Heart left ventricle (tissue), 16 donors: ENCODE data around the gene ARHGAP18. TPM values are rescaled to one million over a fixed set of nuclear protein-coding genes. Genes with fewer than 3 reads are reported as not detected.

Experiments used
- ATAC-seq, 4 donors: fragments of 200-7000 bp; cut with Tn5 transposase; one replicate each; pipeline ENCODE4 v1.9.1; 2020 to 2022; ENCODE audit warnings: moderate library complexity in 4 of 4, mild to moderate bottlenecking in 3 of 4, moderate number of reproducible peaks in 1 of 4
- DNase-seq, 5 donors: peaks; one replicate each; pipeline ENCODE4 v3.0.0-alpha.2; 2020
- H3K27ac ChIP-seq, 12 donors: fragments of 200-600 bp; sonication (generic) in 4 of 12; one replicate each; pipeline versions ENCODE4 v1.5.0 to v1.8.0; 2016 to 2022; ENCODE audit warnings: mild to moderate bottlenecking in 2 of 12
- H3K27me3 ChIP-seq, 9 donors: fragments of 200-600 bp; sonication (generic) in 2 of 9; one replicate each; pipeline versions ENCODE4 v1.5.1 to v1.8.0; 2016 to 2022; ENCODE audit warnings: mild to moderate bottlenecking in 3 of 9
- H3K36me3 ChIP-seq, 9 donors: fragments of 200-600 bp; sonication (generic) in 2 of 9; one replicate each; pipeline versions ENCODE4 v1.5.0 to v1.8.0; 2018 to 2022; ENCODE audit warnings: mild to moderate bottlenecking in 2 of 9
- H3K4me1 ChIP-seq, 12 donors: fragments of 200-600 bp; sonication (generic) in 4 of 12; one replicate each; pipeline versions ENCODE4 v1.5.0 to v1.8.0; 2016 to 2022; ENCODE audit warnings: mild to moderate bottlenecking in 3 of 12
- H3K4me3 ChIP-seq, 12 donors: fragments of 200-600 bp; sonication (generic) in 4 of 12; one replicate each; pipeline versions ENCODE4 v1.5.0 to v1.8.0; 2017 to 2022; ENCODE audit warnings: mild to moderate bottlenecking in 9 of 12, moderate library complexity in 4 of 12
- H3K9me3 ChIP-seq, 12 donors: fragments of 200-600 bp; sonication (generic) in 4 of 12; one replicate each; pipeline versions ENCODE4 v1.5.0 to v1.8.0; 2016 to 2022; ENCODE audit warnings: mild to moderate bottlenecking in 1 of 12
- CTCF ChIP-seq, 12 donors: fragments of 200-600 bp; sonication (generic) in 4 of 12; IDR thresholded peaks; one replicate each; pipeline versions ENCODE4 v1.5.0 to v1.8.0; 2018 to 2022; ENCODE audit warnings: antibody characterized with exemption in 12 of 12, mild to moderate bottlenecking in 5 of 12
- POLR2A ChIP-seq, 2 donors: fragments of 450-650 bp; IDR thresholded peaks; one replicate each; pipeline ENCODE4 v1.6.1; 2017; ENCODE audit warnings: antibody characterized with exemption in 2 of 2, mild to moderate bottlenecking in 2 of 2, moderate library complexity in 2 of 2
- WGBS, 4 donors: extraction: QIAGEN DNeasy Blood & Tissue Kit in 2 of 4; methylation state at CpG; one replicate each; pipeline versions ENCODE4 v1.1.5 to v1.1.7; 2013 to 2018; 5-methylcytosine and 5-hydroxymethylcytosine counted together
- intact Hi-C, 10 donors: fragments of 100-400 bp; cut with DNase I; formaldehyde crosslinking; loops; one replicate each; pipeline versions ENCODE4 v1.11.1 to v1.14.2; 2022
- polyA plus RNA-seq, 2 donors: library from polyadenylated mRNA; stranded (reverse); fragments of 200-250 nt; gene quantifications; one replicate each; pipeline ENCODE4 v1.2.3, GENCODE V29; 2013
- total RNA-seq, 9 donors: library from RNA; depleted of rRNA in 2 of 9; stranded (reverse); fragments of >200 nt in 2 of 9; fragmentation: NEBNext Ultra II Directional in 3 of 9; extraction: Animal tissue kit (Norgen Biotek cat#: 25700) in 3 of 9; gene quantifications; one replicate each; pipeline versions ENCODE4 v1.1.0 to v1.2.4, GENCODE V29; 2016 to 2023
- donor health status: ischemic (EF 13 %, LVEDD 7.1; RV severe dilation, severe dysfunction).
- donor health status: healthy with polysubstance abuse.
- donor health status: DM: no; HTN: yes; CAD: no.
- donor health status: DM: no; HTN: no; CAD: no.
- donor health status: ischemic (EF 25% LVEDD 6.9; RV normal size, moderate dysfunction).
- donor health status: ischemic (EF 25% LVEDD 5.7; RV mildly dilated, moderate dysfunction).
- donor health status: healthy.
- donor health status: DM: yes; HTN: yes; CAD: no.
- donor health status: ischemic (EF 35%, LVEDD 5.7; RV mildly dilated, moderate dysfunction).
- donor health status: nonischemic (EF 11% LVEDD 7.7; RV severe dilation, severe dysfunction).
- donor health status: DM: yes; HTN: yes; CAD: no.
- donor health status: PGD.
- donor health status: ischemic (EF 29% LVEDD 5.4; RV normal size, mild dysfunction).
- donor health status: nonischemic (EF 23%, LVEDD 6.1; RV moderate dilation, normal function).

ARHGAP18 gene
- total and polyA plus RNA-seq, 11 donors: 1.6 to 26.4 (median 3.9) TPM

GRCh38 chr6:129615496-129615895 lies 94.5 kb downstream of the ARHGAP18 start:
- H3K4me1 ChIP-seq: no peaks in the 10 kb centered on the region
- WGBS, 4 donors: 60 to 94% (median 83%) methylated on average over 3 of the region's 3 CpGs
- intact Hi-C loops: no loop called here
- H3K4me3 ChIP-seq: no peak overlapping the region
- no peak for DNase-seq
- no peaks in the 10 kb centered on the region for H3K9me3 ChIP-seq
- no peak for ATAC-seq
- H3K27me3 ChIP-seq: no peaks in the 10 kb centered on the region
- peaks cover 0 to 48% (median 14%) of the 10 kb centered on the region in 9 donors for H3K36me3 ChIP-seq
- TF ChIP-seq CTCF (IDR thresholded peaks at IDR 0.05) (no peak), POLR2A (IDR thresholded peaks at IDR 0.05) (no peak)
- no peak overlapping the region for H3K27ac ChIP-seq

GRCh38 chr6:129615020-129615419 lies 95.0 kb downstream of the ARHGAP18 start:
- ATAC-seq: no peak
- Histone ChIP-seq H3K27ac (no peak overlapping the region), H3K4me1 (no peaks in the 10 kb centered on the region), H3K27me3 (no peaks in the 10 kb centered on the region), H3K36me3 (peaks cover 0 to 53% (median 18%) of the 10 kb centered on the region in 9 donors), H3K9me3 (no peaks in the 10 kb centered on the region), H3K4me3 (no peak overlapping the region)
- 42 to 95% (median 94%) methylated on average over 1 of the region's 1 CpG for WGBS, 4 donors
- intact Hi-C loops: no loop called here
- no peak for DNase-seq
- TF ChIP-seq CTCF (IDR thresholded peaks at IDR 0.05): no peak
- TF ChIP-seq POLR2A (IDR thresholded peaks at IDR 0.05): no peak

- intact Hi-C loops: no loop called here
- WGBS, 4 donors: 90 to 97% (median 94%) methylated on average over 3 of the region's 3 CpGs
- no peak for ATAC-seq
- TF ChIP-seq POLR2A (IDR thresholded peaks at IDR 0.05) (no peak), CTCF (IDR thresholded peaks at IDR 0.05) (no peak)
- Histone ChIP-seq H3K4me1 (peaks cover 0 to under 1% (median 0%) of the 10 kb centered on the region in 12 donors), H3K36me3 (peaks cover 0 to 54% (median 21%) of the 10 kb centered on the region in 9 donors), H3K9me3 (no peaks in the 10 kb centered on the region), H3K27me3 (no peaks in the 10 kb centered on the region), H3K27ac (no peak overlapping the region), H3K4me3 (no peak overlapping the region)
- DNase-seq: no peak
Measured at GRCh38 chr6:129614464-129614863, 95.5 kb downstream of the ARHGAP18 start.

DNA sequence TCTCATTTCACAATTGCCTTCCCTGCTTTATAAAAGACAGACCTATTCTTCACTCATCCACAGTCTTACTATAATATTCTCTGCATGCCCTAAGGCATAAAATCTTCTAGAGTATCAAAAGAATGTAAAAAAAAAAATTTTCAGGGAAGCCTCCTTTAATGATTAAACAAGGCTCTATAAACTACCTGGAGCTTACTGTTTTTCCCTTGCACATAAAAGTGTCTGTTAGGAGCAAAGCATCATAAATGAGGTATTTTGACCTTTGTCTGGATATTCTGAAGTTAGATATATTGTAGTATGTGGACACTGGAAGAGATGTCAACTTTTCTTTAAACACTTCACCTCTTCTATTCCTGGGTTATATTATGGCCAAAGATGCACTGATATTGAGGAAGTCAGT lies 97.5 kb downstream of the ARHGAP18 start:
- no peak overlapping the region for H3K27ac ChIP-seq
- H3K4me3 ChIP-seq: no peak overlapping the region
- H3K36me3 ChIP-seq: peaks cover 0 to 57% (median 13%) of the 10 kb centered on the region in 9 donors
- H3K4me1 ChIP-seq: peaks cover 0 to 14% (median 0%) of the 10 kb centered on the region in 12 donors
- ATAC-seq (no peak), DNase-seq (no peak)
- intact Hi-C loops: no loop called here
- H3K9me3 ChIP-seq: no peaks in the 10 kb centered on the region
- H3K27me3 ChIP-seq: no peaks in the 10 kb centered on the region
- TF ChIP-seq CTCF (IDR thresholded peaks at IDR 0.05): no peak
- TF ChIP-seq POLR2A (IDR thresholded peaks at IDR 0.05): no peak
